Esophagus mucosa (tissue), 1 donor: ENCODE measurements around the gene SCGB2B2. TPM values are rescaled to one million over a fixed set of nuclear protein-coding genes. Genes with fewer than 3 reads are reported as not detected.

Source experiments
- total RNA-seq: library from RNA; stranded (reverse); gene quantifications from one replicate; pipeline ENCODE4 v1.2.4, GENCODE V29; 2023
- donor health status: DM: yes; HTN: yes; CAD: no.

The SCGB2B2 gene
- total RNA-seq, 1 donor from 2014 or later = 0.32 TPM

Other genes with a start within 250 kb of the SCGB2B2 start
- 60.9 TPM for gene UBA2, start 248.8 kb downstream of the SCGB2B2 start, total RNA-seq
- gene WTIP, start 195.4 kb downstream of the SCGB2B2 start, total RNA-seq = 2.7 TPM
- 7.2 TPM for gene ZNF302, start 519 bp upstream of the SCGB2B2 start, total RNA-seq
- gene ZNF181, start 57.1 kb upstream of the SCGB2B2 start, total RNA-seq = 3.9 TPM
- 2.7 TPM for gene ZNF599, start 96.1 kb upstream of the SCGB2B2 start, total RNA-seq
- gene ZNF30, start 249.7 kb upstream of the SCGB2B2 start, total RNA-seq = 1.4 TPM